Subcutaneous abdominal adipose tissue (tissue), 5 donors: Measurements from ENCODE around the gene ULK2.

Source experiments
- H3K27ac ChIP-seq: one replicate; pipeline ENCODE4 v1.7.0; 2013; ENCODE audit warnings: low read depth, mild to moderate bottlenecking, inconsistent platforms, low read length, moderate library complexity
- H3K27me3 ChIP-seq, 5 donors: one replicate each; pipeline ENCODE4 v1.7.0; 2013; ENCODE audit warnings: low read length in 5 of 5, inconsistent platforms in 1 of 5; ENCODE audit not compliant: control insufficient read depth in 5 of 5, insufficient read depth in 4 of 5
- H3K36me3 ChIP-seq, 5 donors: one replicate each; pipeline ENCODE4 v1.7.0; 2013; ENCODE audit warnings: low read length in 5 of 5; ENCODE audit not compliant: control insufficient read depth in 5 of 5, insufficient read depth in 5 of 5
- H3K4me1 ChIP-seq, 5 donors: one replicate each; pipeline ENCODE4 v1.7.0; 2013; ENCODE audit warnings: low read length in 5 of 5, mild to moderate bottlenecking in 3 of 5, moderate library complexity in 1 of 5; ENCODE audit not compliant: control insufficient read depth in 5 of 5, insufficient read depth in 5 of 5
- H3K4me3 ChIP-seq, 5 donors: one replicate each; pipeline ENCODE4 v1.7.0; 2013; ENCODE audit warnings: low read length in 5 of 5, low read depth in 1 of 5
- H3K9ac ChIP-seq, 5 donors: one replicate each; pipeline ENCODE4 v1.7.0; 2013; ENCODE audit warnings: low read length in 5 of 5, mild to moderate bottlenecking in 4 of 5, moderate library complexity in 3 of 5
- H3K9me3 ChIP-seq, 5 donors: one replicate each; pipeline ENCODE4 v1.7.0; 2013; ENCODE audit warnings: low read length in 5 of 5; ENCODE audit not compliant: control insufficient read depth in 5 of 5
- donor health status: healthy.
- donor health status: healthy.
- donor health status: healthy.
- donor health status: healthy.
- donor health status: healthy.

ULK2 gene

GRCh38 chr17:19724501-19725420, 143.0 kb downstream of the ULK2 start:
- Histone ChIP-seq H3K9ac (peak overlapping the region in 2 of 5 donors; percentile 16 to 58), H3K4me3 (peak overlapping the region; percentile 19 to 52 (median 44)), H3K27ac (peak overlapping the region; percentile 30), H3K9me3 (no peaks in the 10 kb centered on the region), H3K27me3 (no peaks in the 10 kb centered on the region), H3K4me1 (peaks cover 19 to 53% (median 48%) of the 10 kb centered on the region in 5 donors), H3K36me3 (no peaks in the 10 kb centered on the region)

GRCh38 chr17:19723964-19724363, 143.8 kb downstream of the ULK2 start:
- Histone ChIP-seq H3K36me3 (no peaks in the 10 kb centered on the region), H3K27ac (no peak overlapping the region), H3K9ac (peak overlapping the region in 2 of 5 donors; percentile 16 to 58), H3K4me3 (peak overlapping the region; percentile 13 to 52 (median 44)), H3K9me3 (no peaks in the 10 kb centered on the region), H3K27me3 (no peaks in the 10 kb centered on the region), H3K4me1 (peaks cover 19 to 53% (median 48%) of the 10 kb centered on the region in 5 donors)
